Activated T-cell treated with anti-CD3 and anti-CD28 coated beads for 48 hours (primary cell): ENCODE results near the gene CDK2.

Source experiments
- DNase-seq: peaks from one replicate; pipeline ENCODE4 v3.0.0-alpha.2; 2020; ENCODE audit warnings: low read depth

Gene CDK2

DNA sequence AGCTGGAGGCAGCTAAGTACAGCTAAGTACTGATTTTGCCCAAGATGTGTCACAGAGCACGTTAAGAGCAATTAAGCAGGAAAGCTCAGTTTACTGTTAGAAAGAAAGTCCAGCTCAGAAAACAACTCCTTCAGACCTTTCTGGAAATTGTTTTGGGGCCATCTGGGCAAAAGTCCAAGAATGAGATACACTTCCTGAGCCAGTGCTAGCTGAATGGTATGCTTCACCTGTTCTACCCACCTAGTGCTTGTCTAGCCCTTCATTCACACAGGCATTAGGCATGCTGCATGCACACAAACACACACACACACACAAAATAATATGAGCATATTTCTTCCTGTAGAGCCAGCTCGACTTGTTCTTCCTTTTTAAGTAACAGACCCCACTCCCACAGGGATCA lies 47.6 kb downstream of the CDK2 start:
- DNase-seq, result no peak

DNA sequence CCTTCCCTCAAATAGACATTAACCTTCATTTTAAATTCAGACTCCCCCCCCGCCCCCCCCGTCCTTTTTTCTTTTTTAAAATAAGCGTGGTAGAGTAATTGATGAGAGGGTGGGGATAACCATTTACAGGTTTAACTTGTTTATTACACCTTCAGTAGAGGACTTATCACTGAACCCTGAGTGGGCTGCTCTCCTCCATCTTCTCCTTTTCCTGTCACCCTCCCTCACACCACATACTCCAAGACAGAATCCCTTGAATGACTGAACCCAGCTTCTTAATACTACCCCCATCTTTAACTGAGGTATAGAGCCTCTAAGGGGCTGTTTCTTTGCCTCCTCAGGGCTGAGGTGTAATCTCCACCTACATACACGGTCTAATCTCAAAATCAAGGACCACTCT lies 50.6 kb downstream of the CDK2 start:
- DNase-seq, result no peak

DNA sequence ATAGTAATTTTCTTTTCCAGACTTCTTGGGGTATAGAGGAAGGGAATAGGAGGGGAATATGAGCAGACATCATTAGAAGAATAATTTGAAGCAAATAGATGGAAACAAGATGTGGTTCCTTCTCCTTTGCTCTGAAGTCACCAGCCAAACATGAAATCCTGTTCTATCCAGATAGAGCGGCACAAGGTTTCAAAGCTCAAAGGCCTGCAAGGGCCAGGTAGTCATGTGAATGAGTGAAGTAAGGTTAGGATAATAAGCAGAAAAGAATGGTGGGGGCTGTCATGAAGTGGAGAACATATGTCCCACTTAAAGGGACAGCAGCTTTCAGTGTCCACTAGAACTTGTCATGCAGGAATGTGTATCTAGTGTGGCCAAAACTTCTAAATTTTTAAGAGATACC lies 51.7 kb downstream of the CDK2 start:
- no peak for DNase-seq

DNA sequence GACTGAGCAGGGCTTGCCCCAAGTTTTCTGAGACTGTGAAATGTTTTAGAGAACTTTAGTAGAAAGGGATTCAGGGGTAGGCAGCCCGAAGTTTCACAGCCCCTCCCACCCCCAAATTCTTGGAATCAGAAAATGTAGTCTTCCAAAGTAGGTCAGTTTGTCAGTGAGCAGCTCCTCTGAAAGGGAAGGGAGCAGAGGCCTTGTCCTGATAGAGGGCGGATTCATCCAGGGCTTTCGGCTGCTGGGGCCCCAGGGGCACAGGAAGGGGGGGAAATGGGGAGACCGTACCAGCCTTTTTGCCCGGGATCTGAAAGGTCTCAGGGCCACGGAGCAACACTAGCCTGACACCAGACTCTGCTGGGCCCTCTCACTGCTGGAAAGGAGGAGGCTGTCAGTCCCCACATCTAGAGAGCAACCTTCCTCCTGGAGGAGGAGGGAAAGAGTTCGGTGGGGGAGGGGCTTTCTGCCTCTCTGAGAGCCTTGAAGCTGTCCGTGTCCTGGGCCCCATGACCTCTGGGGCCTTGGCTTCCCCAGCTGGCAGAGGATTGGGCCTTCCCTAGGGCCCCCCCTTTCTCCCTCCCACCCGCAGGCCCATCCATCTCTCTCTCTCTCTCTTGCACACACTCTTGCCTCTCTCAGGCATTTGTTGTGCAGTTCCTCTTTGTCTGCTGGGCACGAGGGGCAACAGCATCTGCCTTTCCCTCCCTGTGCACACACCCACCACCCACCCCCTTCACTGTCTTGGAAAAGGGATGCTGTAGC lies 54.0 kb downstream of the CDK2 start, which contains the start of gene IKZF4:
IKZF4 (plus strand) TSS at position 621 of the 762 bp plus-strand sequence. CDS start 451 bp downstream, outside the sequence.
- DNase-seq, result no peak

DNA sequence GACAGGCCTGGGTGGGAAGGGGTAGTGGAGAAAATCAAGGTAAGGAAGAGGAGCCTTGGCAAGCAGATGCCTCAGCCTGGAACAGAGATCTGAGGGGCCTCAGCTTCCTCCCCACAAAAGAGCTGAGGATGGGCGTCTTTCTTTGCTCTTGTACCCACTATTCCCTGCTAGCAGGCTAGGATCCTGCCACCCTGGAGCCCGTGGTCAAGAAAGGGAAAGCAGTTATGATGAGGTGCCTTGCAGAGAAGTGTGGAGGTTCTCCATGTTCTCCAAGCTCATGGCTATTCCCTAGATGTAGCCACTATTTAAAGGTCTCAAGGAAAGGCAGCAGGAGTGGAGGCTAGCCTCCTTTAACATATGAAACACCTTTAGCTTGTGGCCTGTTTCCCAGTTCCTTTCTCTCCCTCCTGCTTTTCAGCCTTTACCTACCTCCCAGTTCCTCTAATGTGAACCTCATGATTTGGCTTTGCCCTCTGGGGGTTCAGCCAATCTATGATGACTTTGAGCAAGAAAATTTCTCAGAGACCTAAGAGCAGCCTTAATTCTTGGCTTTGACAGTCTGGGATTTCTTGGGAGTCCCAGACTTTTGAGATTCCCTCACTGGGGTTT lies 55.4 kb downstream of the CDK2 start:
- DNase-seq, result no peak
